Glutamatergic neuron (in vitro differentiated cells): ENCODE data around the gene ESPNL. TPM values are rescaled to one million over a fixed set of nuclear protein-coding genes. Genes with fewer than 3 reads are reported as not detected.

Experiments
- DNase-seq: peaks from one replicate; pipeline ENCODE4 v3.0.0; 2022
- H3K27ac Mint-ChIP-seq: one replicate; pipeline ENCODE4 v1.8.0; 2020; ENCODE audit warnings: mild to moderate bottlenecking, mixed read lengths, inconsistent platforms; ENCODE audit not compliant: unreplicated experiment
- H3K27me3 Mint-ChIP-seq: one replicate; pipeline ENCODE4 v1.8.0; 2020; ENCODE audit warnings: mild to moderate bottlenecking, moderate library complexity, mixed read lengths, inconsistent platforms; ENCODE audit not compliant: unreplicated experiment
- H3K36me3 Mint-ChIP-seq: one replicate; pipeline ENCODE4 v1.8.0; 2020; ENCODE audit warnings: mild to moderate bottlenecking, mixed read lengths, inconsistent platforms; ENCODE audit not compliant: unreplicated experiment
- H3K4me1 Mint-ChIP-seq: one replicate; pipeline ENCODE4 v1.8.0; 2020; ENCODE audit warnings: mild to moderate bottlenecking, low read depth, mixed read lengths, inconsistent platforms; ENCODE audit not compliant: unreplicated experiment
- H3K4me3 Mint-ChIP-seq: one replicate; pipeline ENCODE4 v1.8.0; 2020; ENCODE audit warnings: mild to moderate bottlenecking, mixed read lengths, inconsistent platforms; ENCODE audit not compliant: unreplicated experiment
- H3K9me3 Mint-ChIP-seq: one replicate; pipeline ENCODE4 v1.8.0; 2020; ENCODE audit warnings: mild to moderate bottlenecking, moderate library complexity, mixed read lengths, inconsistent platforms; ENCODE audit not compliant: unreplicated experiment
- CTCF ChIP-seq: fragments of 200-600 bp; sonication (generic); IDR thresholded peaks from one replicate; pipeline ENCODE4 v1.5.0; 2021; ENCODE audit not compliant: partially characterized antibody, unreplicated experiment
- total RNA-seq: library from RNA; stranded (reverse); fragmentation: NEBNext Ultra II Directional; extraction: Animal tissue kit (Norgen Biotek cat#: 25700); gene quantifications from one replicate; pipeline ENCODE4 v1.2.1, GENCODE V29; 2021; ENCODE audit not compliant: unreplicated experiment

The ESPNL gene
- total RNA-seq, 1 donor from 2014 or later = 0.81 TPM

- Mint-ChIP-seq H3K9me3 (peaks cover 3% of the 10 kb centered on the region), H3K27me3 (peaks cover 4% of the 10 kb centered on the region), H3K4me1 (peaks cover 10% of the 10 kb centered on the region), H3K27ac (peak overlapping the region; percentile 20), H3K36me3 (no peaks in the 10 kb centered on the region), H3K4me3 (peak overlapping the region; percentile 81)
- no peak for TF ChIP-seq CTCF
- no peak for DNase-seq
Observed at GRCh38 chr2:238159661-238160205, 59.6 kb downstream of the ESPNL start.

- Mint-ChIP-seq H3K27me3 (peaks cover 8% of the 10 kb centered on the region), H3K36me3 (no peaks in the 10 kb centered on the region), H3K4me3 (no peak overlapping the region), H3K9me3 (peaks cover 3% of the 10 kb centered on the region), H3K27ac (no peak overlapping the region), H3K4me1 (peaks cover 10% of the 10 kb centered on the region)
- peak; percentile 65 for DNase-seq
- TF ChIP-seq CTCF = no peak
Observed at GRCh38 chr2:238160206-238161129, 60.3 kb downstream of the ESPNL start.

- no peak overlapping the region for H3K4me3 Mint-ChIP-seq
- H3K27me3 Mint-ChIP-seq = peaks cover 11% of the 10 kb centered on the region
- DNase-seq = no peak
- H3K4me1 Mint-ChIP-seq = peaks cover 10% of the 10 kb centered on the region
- peaks cover 8% of the 10 kb centered on the region for H3K9me3 Mint-ChIP-seq
- H3K36me3 Mint-ChIP-seq = no peaks in the 10 kb centered on the region
- H3K27ac Mint-ChIP-seq = no peak overlapping the region
- no peak for TF ChIP-seq CTCF
Observed at GRCh38 chr2:238161291-238162051, 61.3 kb downstream of the ESPNL start.

- Mint-ChIP-seq H3K27ac (no peak overlapping the region), H3K9me3 (peaks cover 8% of the 10 kb centered on the region), H3K4me3 (no peak overlapping the region), H3K27me3 (peaks cover 11% of the 10 kb centered on the region), H3K4me1 (peaks cover 10% of the 10 kb centered on the region), H3K36me3 (no peaks in the 10 kb centered on the region)
- TF ChIP-seq CTCF = no peak
- no peak for DNase-seq
Observed at GRCh38 chr2:238162251-238162845, 62.2 kb downstream of the ESPNL start.
